Central memory CD4-positive, alpha-beta T cell (primary cell): ENCODE measurements around the gene PPP4R4.
"Not testable (repeated sequence)": the region's sequence is repeated elsewhere in the genome, so short reads cannot be mapped to it uniquely, and the experiment has no call there.

Source experiments
- DNase-seq: peaks from one replicate; pipeline ENCODE4 v3.0.0; 2022

Gene PPP4R4

DNA sequence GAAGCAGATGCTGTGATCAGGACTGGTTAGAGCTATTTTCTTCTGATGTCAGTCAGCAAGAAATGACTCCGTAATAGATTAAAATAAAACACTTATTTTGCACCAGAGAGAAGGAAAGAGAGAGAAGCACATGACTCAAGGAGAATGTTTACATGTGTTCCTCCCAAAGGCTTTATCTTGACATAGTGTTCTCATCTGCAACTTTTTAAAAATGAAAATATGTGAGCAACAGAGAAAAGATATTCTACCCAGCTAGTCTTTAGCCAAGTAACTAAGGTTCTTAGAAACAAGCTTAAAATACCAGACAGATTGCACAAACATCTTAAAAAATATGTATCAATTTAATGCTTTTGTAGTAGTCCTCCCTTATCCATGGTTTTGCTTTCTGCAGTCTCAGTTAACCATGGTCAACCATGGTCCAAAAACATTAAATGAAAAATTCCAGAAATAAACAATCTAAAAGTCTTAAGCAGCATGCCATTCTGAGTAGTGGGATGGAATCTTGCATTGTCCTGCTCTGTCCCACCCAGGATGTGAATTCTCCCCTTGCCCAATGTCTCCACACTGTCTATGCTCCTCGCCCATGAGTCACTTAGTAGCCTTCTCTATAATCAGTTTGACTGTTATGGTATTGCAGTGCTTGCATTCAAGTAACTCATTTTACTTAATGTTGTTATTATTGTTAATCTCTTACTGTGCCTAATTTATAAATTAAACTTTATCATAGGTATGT is 109.0 kb downstream of the PPP4R4 start:
- no peak for DNase-seq

DNA sequence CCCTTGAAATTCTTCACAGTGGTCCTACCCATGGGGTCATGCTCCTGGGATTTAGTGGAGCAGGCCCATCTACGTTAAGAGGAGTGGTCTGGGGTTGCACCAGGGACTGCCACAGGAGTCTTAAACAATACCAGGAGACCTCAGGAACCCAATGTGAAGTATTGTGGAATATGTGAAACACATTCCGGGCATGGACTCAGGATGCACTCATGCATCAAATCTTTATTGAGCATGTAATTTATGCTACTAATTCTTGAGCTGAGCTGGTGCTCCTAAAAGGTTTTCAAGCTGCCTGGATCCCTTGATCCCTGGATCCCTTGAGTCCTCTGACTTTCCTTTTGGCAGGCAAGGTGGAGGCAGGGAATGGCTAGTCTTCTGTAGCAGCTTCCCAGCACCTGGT is 110.1 kb downstream of the PPP4R4 start:
- DNase-seq, result no peak

DNA sequence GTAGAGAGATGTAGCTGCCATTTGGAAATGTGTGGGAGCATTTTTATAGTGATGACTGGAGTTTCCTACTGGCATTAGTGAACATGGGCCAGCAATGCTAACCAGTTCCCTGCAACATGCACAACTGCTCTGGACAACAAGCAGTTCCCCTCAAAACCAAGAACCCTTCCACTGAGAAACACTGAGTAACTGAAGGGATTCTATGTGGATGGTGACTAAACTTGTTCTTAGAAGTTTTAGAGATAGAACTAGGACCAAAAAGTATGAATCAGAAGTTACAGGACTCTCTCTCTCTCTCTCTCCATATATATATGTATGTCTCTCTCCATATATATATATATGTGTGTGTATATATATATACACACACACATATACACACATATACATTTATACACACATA is 111.0 kb downstream of the PPP4R4 start:
- no peak for DNase-seq

DNA sequence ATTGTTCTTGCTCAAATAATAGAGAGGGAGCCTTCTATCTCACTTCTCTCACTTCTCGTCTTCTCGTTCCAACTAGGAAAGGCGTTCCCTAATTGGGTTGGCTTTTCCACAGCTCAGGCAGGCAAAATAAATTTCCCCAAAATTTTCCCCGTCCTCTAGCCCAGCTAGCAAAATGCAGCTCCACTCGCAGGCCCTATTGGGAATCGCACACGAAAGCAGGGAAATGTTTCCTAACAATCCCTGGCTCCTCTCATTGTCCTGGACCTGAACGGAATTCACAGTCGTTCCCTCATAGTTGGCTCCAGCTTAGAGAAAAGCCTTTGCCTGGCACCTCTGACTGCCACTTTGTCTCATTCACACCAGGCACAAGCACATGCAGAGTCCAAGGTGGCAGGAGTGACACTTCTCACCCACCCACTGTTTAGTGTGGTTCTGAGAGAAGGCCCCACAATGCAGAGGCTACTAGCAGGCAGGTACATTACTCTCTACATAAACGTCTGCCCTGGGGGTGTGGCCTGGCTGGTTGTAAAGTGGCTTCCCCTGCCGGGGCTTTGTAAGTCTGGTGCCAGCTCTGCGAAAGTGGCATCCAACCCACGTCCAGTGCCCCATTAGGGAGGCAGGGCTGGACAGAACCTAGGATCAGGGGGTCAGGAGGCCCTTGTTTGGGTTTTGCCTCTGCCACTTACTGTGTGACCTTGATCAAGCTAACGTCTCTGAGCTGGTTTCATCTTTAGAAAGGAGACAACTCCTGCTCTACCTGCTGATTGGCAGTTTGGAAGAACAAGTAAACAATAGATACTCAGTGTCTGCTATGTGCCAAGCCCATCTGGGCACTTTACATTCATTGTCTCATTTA is 114.7 kb downstream of the PPP4R4 start:
- no peak for DNase-seq

DNA sequence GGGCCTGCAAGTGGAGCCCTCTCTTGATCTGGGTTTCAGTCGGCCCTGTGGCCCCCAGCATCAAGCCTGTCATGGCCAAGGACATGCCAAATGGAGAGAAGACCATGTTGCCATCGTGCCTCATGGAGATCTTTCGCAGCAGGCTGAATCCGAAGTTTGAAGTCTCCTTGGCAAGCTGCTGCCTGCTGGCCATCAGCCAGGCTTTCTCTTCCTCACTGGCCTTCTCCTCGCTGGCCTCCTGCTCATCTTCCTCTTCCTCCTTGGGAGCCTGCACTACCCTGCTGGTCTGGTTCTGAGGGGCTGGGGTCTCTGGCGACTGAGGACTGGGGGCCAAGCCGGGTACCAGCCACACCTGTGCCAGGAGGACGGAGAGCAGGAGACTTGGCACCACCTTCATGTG is 116.1 kb downstream of the PPP4R4 start:
- no peak for DNase-seq

DNA sequence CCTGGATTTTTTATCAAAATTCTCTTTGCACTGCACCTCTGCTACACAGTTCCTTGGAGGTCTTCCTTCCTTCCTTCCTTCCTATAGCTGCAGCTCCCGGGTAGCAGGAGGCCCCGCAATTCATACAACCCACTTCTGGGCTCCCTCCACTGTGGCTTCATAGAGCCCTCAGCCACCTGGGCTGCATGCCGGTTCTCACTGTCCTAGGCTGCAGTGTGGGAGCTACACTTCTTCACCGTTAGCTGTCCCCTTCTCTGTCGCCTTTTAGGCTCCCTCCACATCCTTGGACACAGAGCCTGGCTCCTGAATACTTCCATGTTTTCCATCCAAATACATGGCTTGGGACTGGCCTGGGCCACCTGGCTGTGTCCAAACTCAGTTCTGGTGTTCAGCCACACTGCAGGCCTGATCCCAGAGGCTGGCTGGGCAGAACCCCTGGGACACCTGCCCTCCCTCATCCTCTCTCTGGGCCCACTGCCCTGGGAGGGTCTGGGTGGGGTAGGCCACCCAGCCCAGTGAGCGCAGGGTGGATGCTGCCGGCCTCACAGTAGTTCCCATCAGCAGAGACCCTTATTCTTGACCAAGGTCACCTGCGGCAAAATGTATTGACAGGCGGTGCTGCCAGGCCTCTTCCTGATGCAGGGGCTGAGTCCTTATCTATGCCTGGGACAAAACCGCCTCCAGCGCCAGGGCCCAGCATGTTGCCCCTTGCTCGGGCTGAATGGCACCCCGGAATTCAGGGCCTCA is 117.2 kb downstream of the PPP4R4 start:
- DNase-seq, result no peak

DNA sequence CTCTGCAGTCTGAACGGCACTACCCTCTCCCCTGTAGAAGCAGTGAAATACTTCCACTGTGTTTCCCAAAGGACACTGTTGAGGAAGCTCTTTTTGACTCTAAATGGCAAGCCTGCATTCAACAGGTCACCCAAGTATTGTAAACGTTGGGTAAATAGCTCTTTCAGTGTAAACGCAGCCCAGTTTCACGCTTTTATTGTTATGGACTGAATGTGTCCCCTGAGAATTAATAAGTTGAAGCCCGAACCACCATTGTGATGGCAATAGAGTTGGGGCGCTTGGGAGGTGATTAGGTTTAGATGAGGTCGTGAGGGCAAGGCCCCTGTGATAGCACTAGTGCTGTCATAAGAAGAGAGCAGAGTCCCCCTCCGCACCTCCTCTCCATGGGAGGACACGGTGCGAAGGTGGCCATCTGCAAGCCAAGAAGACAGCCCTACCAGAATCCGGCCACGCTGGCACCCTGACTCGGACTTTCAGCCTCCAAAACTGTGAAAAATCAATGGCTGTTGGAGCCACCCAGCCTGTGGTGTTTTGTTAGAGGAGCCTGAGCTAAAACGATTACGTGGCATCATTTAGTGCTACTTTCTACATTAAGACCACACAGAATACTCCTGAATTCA is 117.9 kb downstream of the PPP4R4 start:
- no peak for DNase-seq

DNA sequence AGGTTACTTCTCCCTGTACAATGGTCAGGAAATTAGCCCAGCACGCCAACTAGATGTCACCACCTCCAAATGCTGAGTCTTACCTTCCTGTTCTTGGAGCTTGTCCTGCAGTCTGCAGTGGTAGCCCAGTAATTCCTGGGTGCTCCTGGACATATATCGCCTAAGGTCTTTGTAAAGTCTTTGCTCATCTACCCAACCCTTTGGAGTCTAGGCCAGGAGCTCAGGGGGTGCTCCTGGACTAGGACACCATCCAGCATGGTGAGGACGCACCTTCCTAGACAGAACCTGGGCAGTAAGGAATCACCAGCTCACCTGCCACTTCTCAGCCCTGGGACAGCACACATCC is 118.4 kb downstream of the PPP4R4 start:
- no peak for DNase-seq

DNA sequence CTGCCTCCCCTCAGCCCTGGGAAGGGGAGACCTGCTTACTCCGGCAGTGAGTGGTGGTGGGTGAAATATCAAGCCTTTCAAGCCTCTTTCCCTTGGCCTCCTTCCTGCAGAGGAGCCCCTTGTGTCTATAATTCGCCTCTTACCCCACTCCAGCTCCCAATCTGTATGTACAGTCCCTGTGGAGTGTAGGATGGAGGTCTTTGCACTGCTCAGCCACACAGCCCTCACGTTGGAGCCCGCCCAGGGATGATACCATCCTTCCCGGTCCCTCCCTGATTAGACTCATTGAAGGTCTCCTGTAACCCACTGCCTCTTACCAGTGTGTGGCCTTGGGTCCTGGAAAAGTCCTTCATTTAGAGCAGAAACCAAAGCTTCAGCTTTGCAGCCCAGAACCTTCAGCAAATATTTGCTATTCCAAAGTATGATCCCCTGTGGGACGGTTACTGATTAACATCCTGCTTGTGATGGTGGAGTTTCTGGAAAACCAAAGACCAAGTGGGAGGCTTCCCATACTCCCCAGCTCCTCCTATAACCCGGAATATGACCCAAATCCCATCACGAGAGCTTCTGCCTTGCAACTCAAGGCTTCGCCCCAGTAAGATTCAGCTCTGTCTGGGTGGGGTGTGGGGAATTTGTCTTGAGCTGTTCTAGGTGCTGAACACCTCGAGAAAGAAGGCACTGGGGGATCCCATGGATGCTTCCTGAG is 118.9 kb downstream of the PPP4R4 start, which contains the start of gene SERPINA10:
SERPINA10 (minus strand) TSS at position 397 of the 706 bp plus-strand sequence. CDS start 2,675 bp downstream, outside the sequence.
- DNase-seq, result no peak

DNA sequence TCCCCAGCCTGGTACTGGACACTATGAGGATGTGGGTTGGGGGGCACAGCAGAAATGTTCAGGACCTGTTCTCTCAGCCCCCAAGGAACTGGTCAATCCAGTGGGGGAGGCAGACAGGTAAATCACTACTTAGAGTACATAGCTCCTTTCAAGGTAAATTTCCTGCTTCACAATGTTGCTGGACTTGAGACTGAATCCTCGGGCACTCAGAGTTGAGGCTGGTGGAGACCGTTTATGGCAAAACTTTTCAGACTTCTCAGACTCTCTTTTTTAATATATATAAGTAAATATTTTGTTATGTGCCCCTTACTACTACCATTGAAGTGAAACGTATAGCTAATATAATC is 119.4 kb downstream of the PPP4R4 start:
- DNase-seq, result no peak

DNA sequence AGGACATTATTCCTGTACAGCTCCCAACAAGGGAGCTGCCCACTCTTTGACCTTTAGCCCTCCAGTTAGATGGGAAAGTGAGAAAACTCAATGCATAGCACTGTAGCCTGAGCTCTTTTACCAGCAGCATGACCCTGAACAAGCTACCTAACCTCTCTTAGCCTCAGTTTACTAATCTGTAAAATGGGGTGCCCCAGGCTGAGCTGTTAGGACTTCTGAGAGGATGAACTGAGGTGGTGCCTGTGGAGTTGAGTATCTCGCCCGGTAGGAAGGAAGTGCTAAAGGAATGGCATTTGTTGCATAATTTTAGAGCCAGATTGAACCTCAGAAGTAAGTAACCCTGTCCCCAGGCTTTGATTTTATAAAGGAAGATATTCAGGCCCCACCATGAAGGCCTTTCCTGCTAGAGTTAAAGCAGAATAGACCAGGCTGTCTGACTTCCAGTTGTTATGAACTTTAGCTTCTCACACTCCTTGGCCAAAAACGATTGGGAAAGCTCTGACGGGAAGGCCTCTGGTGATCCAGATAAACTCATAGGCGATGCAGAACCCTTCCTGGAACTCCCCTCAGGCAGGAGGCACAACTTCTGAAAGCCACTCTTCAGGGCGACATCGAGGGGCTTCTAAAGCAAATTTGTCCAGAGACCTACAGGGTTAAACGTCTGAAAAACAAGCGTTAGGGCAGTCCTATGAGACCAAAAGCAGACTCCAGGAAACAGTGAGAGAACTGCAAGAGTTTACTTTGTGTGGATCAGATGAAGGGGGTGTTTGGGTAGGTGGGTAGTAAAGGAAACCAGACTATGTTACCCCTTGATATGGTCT is 121.4 kb downstream of the PPP4R4 start:
- DNase-seq, result no peak

DNA sequence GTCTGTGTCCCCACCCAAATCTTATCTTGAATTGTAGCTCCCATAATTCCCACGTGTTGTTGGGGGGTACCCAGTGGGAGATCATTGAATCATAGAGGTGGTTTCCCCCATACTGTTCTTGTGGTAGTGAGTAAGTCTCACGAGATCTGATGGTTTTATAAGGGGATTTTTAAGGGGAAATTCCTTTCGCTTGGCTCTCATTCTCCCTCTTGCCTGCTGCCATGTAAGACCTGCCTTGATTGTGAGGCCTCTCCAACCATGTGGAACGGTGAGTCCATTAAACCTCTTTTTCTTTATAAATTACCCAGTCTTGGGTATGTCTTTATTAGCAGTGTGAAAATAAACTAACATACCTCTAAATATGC is 122.0 kb downstream of the PPP4R4 start:
- DNase-seq, result not testable (repeated sequence)

DNA sequence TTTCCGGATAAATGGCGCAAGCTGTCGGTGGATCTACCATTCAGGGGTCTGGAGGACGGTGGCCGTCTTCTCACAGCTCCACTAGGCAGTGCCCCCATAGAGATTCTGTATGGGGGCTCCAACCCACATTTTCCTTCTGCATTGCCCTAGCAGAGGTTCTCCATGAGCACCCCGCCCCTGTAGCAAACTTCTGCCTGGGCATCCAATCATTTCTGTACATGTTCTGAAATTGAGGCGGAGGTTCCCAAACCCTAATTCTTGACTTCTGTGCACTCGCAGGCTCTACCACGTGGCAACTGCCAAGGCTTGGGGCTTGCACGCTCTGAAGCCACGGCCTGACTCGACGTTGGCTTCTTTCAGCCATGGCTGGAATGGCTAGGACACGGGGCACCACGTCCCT is 124.0 kb downstream of the PPP4R4 start:
- no peak for DNase-seq

DNA sequence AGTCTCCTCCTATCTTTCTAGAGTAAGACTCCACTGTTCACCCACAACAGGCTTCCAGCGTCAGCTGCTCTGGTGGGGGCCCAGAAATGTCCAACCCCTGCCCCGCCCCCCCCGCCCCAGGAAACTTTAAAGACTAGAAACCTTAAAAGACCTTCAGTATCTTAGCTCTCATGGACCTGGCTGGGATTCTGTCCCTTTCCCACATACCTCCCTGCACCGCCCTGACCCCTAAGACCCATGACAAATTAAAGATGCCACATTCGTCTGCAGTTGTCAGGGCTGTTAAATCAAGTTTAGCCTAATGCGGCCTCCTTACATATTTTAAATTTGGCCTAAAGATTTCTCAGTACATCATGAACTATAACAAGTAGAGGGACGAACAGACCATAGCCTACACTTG is 129.0 kb downstream of the PPP4R4 start:
- no peak for DNase-seq

DNA sequence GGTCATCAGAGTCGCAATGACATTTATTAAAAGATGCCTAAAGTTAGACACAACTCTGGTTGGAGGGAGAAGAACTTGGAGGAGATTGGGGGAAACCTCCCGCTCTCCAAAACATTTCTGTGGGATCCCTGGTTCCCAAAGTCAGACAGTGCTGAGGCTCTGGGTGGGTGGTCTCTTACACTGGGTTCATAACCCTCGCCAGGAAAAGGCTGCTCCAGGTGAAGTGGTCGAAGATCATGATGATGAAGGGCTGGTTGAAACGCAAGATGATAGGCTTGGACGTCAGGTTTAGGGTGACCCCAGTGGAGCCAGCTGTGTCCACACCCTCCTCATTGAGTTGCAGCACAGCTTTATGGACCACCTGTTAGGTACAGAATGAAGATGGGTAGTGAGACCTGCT is 130.1 kb downstream of the PPP4R4 start:
- no peak for DNase-seq

DNA sequence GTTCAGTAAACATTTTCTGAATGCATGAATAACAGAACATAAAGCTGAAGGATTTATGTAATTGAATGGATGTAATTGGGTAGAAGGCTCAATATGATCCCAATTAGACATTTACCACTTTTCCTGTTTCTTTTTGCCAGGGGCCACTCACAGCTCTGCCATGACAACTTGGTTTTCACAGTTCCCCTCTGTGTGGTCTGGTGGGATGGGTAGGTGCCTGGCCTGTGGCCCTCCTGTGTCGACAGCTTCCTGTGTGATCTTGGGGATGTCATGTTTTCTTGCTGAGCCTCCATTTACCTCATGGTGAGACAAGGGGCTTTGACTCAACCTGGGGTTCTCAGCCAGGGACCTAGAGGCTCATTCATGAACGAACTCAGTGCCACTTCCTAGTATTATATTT is 131.5 kb downstream of the PPP4R4 start:
- DNase-seq, result no peak

DNA sequence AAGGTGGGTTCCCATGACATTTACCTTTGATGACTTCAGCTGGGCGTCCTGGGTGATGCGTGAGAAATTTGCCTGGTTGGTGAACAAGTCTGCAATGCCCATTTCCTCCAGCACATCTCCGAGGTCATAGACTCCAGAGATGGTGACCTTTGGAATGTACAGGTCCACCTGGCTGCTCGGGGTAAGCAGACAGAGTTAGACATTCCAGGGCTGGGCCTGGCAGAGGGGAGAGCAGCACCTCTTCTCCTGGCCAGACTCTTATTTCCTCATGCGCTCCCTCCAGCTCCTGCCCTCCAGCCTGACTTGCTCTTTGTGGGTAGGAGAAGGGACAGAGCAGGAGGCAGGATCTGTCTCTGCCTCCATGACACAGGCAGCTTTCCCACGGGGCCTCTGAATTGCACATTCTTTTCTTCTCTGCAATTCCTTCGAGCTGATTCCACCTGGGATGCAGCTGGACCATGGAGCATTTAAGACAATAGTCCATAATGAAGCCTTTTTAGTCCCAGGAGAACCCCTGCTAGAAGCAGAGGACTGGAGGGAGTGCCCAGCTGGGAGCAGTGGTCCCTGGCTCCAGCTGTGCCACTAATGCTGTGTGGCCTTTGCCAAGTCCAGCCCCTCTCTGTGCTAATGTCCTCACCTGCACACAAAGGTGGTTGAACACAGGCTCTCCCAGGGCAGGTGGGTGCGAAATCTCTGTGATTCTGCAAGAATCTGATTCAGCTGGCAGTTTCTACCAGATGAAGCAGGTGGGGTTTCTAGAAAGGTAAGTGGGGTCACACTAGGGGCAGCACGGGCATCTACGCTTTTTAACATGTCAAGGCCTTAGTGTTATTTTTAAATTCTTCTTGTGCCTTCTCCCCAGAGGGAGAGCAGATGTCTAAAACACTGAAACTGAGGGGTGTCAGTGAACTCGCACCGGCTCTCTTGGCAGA is 132.2 kb downstream of the PPP4R4 start:
- DNase-seq, result no peak

DNA sequence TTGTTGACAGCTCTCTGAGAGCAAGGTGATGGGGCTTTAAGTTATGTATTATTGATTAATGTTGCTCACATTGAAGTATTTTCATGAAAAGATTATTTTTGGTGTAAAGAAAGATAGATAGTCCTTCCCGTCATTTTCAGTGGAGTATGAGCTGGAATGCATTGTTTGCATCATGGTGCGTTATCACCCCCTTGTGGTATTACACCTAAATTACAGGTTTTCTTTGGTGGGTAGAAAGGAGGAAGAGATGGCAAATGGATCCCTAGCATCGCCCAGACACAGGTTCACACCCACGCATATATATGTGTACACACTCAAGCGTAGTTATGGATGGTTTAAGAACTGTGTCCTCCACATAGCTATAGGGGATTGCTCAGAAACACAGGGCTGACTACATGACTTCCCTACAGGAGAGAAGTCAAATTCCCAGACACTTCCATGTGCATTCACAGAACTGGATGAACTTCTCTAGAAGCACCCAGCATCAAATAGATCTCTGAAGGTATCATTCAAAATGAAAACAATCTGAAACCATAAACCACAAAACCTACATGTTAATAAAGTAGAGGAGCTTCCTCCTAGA is 133.4 kb downstream of the PPP4R4 start:
- no peak for DNase-seq

DNA sequence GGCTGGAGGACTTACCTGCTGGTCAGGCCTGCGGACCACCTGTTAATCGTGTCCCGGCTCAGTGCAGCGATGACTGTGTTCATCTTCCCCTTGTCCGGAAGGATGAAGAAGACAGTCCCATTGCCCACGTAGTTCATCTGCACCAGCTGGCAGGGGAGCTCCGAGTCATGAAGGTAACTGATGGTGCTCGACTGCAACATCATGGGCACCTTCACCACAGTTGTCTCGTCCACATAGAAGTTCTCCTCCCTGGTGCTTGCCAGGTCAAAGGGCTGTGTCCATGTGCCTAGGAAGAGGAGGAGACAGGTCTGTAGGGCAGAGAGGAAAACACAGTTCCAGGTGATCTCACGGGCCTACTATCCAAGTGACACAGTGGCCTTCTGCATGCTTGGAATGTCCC is 135.6 kb downstream of the PPP4R4 start:
- DNase-seq, result no peak

DNA sequence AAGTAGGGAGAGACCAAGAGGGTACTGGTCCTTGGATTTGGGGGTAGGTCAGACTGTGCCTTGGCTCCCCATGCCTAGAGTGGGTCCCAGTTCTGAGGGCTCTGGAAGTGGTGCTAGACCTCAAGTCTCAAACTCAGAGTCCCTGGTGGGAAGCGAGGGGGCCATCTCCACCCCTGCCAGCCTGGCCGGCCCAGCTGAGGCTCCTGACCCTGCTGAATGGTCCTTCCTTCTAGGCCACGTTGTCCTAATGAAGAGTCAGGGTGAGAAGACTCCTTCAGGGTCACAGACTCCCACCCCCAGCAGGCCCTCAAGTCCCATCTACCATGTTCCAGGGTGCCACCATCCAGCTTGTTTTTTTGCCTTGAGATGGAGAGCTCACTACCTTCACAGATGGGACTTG is 136.1 kb downstream of the PPP4R4 start:
- no peak for DNase-seq
